KBM-7 (cell line): ENCODE data around the gene CYP1B1.
A peak's percentile ranks its signal among the peaks of the same experiment; 100 is the strongest.
"Not testable (repeated sequence)": the region's sequence is repeated elsewhere in the genome, so short reads cannot be mapped to it uniquely, and the experiment has no call there.

Source experiments
- DNase-seq: peaks from one replicate; pipeline ENCODE4 v3.0.0-alpha.2; 2015
- in situ Hi-C: fragments of 300-500 bp; cut with MboI; formaldehyde crosslinking; loops from 2 replicates; pipeline ENCODE4 v1.14.3; 2020; ENCODE audit warnings: low sequenced_read_pairs, low pct_unique_long_range_greater_than_20kb, mixed read lengths

CYP1B1 gene

GRCh38 chr2:38100328-38100727, 24.4 kb upstream of the CYP1B1 start:
- in situ Hi-C loops: no loop called here
- DNase-seq: no peak

GRCh38 chr2:38099099-38100028, 23.4 kb upstream of the CYP1B1 start:
- in situ Hi-C loops: no loop called here
- no peak for DNase-seq

GRCh38 chr2:38098421-38099098, 22.6 kb upstream of the CYP1B1 start:
- in situ Hi-C loops: no loop called here
- no peak for DNase-seq

- in situ Hi-C loops: no loop called here
These were observed 22.0 kb upstream of the CYP1B1 start for GRCh38 chr2:38097988-38098385.

GRCh38 chr2:38097258-38097987, 21.5 kb upstream of the CYP1B1 start:
- no peak for DNase-seq
- in situ Hi-C loops: no loop called here

More at GRCh38 chr2:38097988-38098385, 22.0 kb upstream of the CYP1B1 start:
- no peak for DNase-seq

GRCh38 chr2:38095996-38096861, 20.3 kb upstream of the CYP1B1 start:
- peak; percentile 96 for DNase-seq
- in situ Hi-C loops: no loop called here

- in situ Hi-C loops: no loop called here
- no peak for DNase-seq
These were observed 19.4 kb upstream of the CYP1B1 start for GRCh38 chr2:38095079-38095995.

- in situ Hi-C loops: no loop called here
- DNase-seq: no peak
These were observed 17.7 kb upstream of the CYP1B1 start for GRCh38 chr2:38093527-38094165.

GRCh38 chr2:38092196-38092902, 16.4 kb upstream of the CYP1B1 start:
- in situ Hi-C loops: no loop called here
- DNase-seq: peak; percentile 58

- no peak for DNase-seq
- in situ Hi-C loops: no loop called here
These were observed 15.8 kb upstream of the CYP1B1 start for GRCh38 chr2:38091760-38092159.

GRCh38 chr2:38090928-38091327, 15.0 kb upstream of the CYP1B1 start:
- no peak for DNase-seq
- in situ Hi-C loops: no loop called here

GRCh38 chr2:38090212-38090611, 14.3 kb upstream of the CYP1B1 start:
- in situ Hi-C loops, DNase-seq: not testable (repeated sequence)

- DNase-seq, in situ Hi-C loops: not testable (repeated sequence)
These were observed 10.2 kb upstream of the CYP1B1 start for GRCh38 chr2:38085998-38086698.

GRCh38 chr2:38084556-38084955, 8.6 kb upstream of the CYP1B1 start:
- DNase-seq, in situ Hi-C loops: not testable (repeated sequence)

- in situ Hi-C loops, DNase-seq: not testable (repeated sequence)
These were observed 6.8 kb upstream of the CYP1B1 start for GRCh38 chr2:38082727-38083126.

GRCh38 chr2:38080346-38080745, 4.4 kb upstream of the CYP1B1 start:
- no peak for DNase-seq
- in situ Hi-C loops: no loop called here
